Neural progenitor cell (in vitro differentiated cells): ENCODE measurements around the gene AP1G1. TPM values are rescaled to one million over a fixed set of nuclear protein-coding genes. Genes with fewer than 3 reads are reported as not detected.

Experiments
- DNase-seq: peaks from one replicate; pipeline ENCODE4 v3.0.0-alpha.2; 2016; ENCODE audit warnings: low spot score
- H2AFZ ChIP-seq: fragments of 200-600 bp; sonication (generic); replicated peaks from 2 replicates; pipeline ENCODE4 v1.6.1; 2016; ENCODE audit warnings: antibody characterized with exemption
- H3F3A ChIP-seq: fragments of 200-600 bp; sonication (generic); 2 replicates; pipeline ENCODE4 v1.6.1; 2016; ENCODE audit warnings: antibody characterized with exemption, low read depth
- H3K27ac ChIP-seq: fragments of 200-600 bp; sonication (generic); 2 replicates; pipeline ENCODE4 v1.5.1; 2016; ENCODE audit warnings: mild to moderate bottlenecking
- H3K27me3 ChIP-seq: fragments of 200-600 bp; sonication (generic); 2 replicates; pipeline ENCODE4 v1.6.1; 2016; ENCODE audit warnings: mild to moderate bottlenecking, moderate library complexity
- H3K36me3 ChIP-seq: fragments of 200-600 bp; sonication (generic); 2 replicates; pipeline ENCODE4 v1.5.1; 2016
- H3K4me1 ChIP-seq: fragments of 200-600 bp; sonication (generic); 2 replicates; pipeline ENCODE4 v1.6.1; 2016; ENCODE audit warnings: mixed run types
- H3K4me2 ChIP-seq: fragments of 200-600 bp; sonication (generic); 2 replicates; pipeline ENCODE4 v1.6.1; 2016
- H3K4me3 ChIP-seq: fragments of 200-600 bp; sonication (generic); 2 replicates; pipeline ENCODE4 v1.5.1; 2016
- H3K79me2 ChIP-seq: fragments of 200-600 bp; sonication (generic); 2 replicates; pipeline ENCODE4 v1.6.1; 2016; ENCODE audit warnings: low read depth
- H3K9ac ChIP-seq: fragments of 200-600 bp; sonication (generic); 2 replicates; pipeline ENCODE4 v1.6.1; 2016
- H3K9me3 ChIP-seq: fragments of 200-600 bp; sonication (generic); 2 replicates; pipeline ENCODE4 v1.5.1; 2016; ENCODE audit warnings: low read depth
- H4K20me1 ChIP-seq: fragments of 200-600 bp; sonication (generic); 2 replicates; pipeline ENCODE4 v1.6.1; 2016; ENCODE audit warnings: low read depth
- H3K27ac Mint-ChIP-seq: 3 replicates; pipeline ENCODE4 v1.8.0; 2021; ENCODE audit warnings: mixed read lengths
- H3K27me3 Mint-ChIP-seq: 2 replicates; pipeline ENCODE4 v1.8.0; 2022; ENCODE audit warnings: low read depth, mild to moderate bottlenecking, inconsistent platforms, moderate library complexity, mixed read lengths; ENCODE audit not compliant: insufficient read depth
- H3K36me3 Mint-ChIP-seq: 3 replicates; pipeline ENCODE4 v1.8.0; 2021; ENCODE audit warnings: mixed read lengths
- H3K4me1 Mint-ChIP-seq: 3 replicates; pipeline ENCODE4 v1.8.0; 2021; ENCODE audit warnings: mixed read lengths
- H3K4me3 Mint-ChIP-seq: 3 replicates; pipeline ENCODE4 v1.8.0; 2021; ENCODE audit warnings: mild to moderate bottlenecking, moderate library complexity, mixed read lengths
- H3K9me3 Mint-ChIP-seq: 3 replicates; pipeline ENCODE4 v1.8.0; 2020; ENCODE audit warnings: mixed read lengths
- CTCF ChIP-seq: fragments of 200-600 bp; sonication (generic); IDR thresholded peaks from 2 replicates; pipeline ENCODE4 v1.5.1; 2017; ENCODE audit warnings: antibody characterized with exemption, mild to moderate bottlenecking
- EZH2 ChIP-seq: fragments of 200-600 bp; sonication (generic); IDR thresholded peaks from 2 replicates; pipeline ENCODE4 v1.6.1; 2017; ENCODE audit warnings: antibody characterized with exemption, mild to moderate bottlenecking, moderate library complexity
- EZH2phosphoT487 ChIP-seq: fragments of 200-600 bp; sonication (generic); IDR thresholded peaks from 2 replicates; pipeline ENCODE4 v1.6.1; 2017; ENCODE audit warnings: antibody characterized with exemption
- total RNA-seq: library from RNA; depleted of rRNA; stranded (reverse); fragments of >200 nt; gene quantifications from 2 replicates; pipeline ENCODE4 v1.2.3, GENCODE V29; 2015; ENCODE audit warnings: low replicate concordance

The AP1G1 gene
- total RNA-seq, 1 donor from 2014 or later, result 72.6 TPM

- peaks cover 5% of the 10 kb centered on the region for H3K36me3 Mint-ChIP-seq
- Histone ChIP-seq H3K4me1 (no peaks in the 10 kb centered on the region), H3K79me2 (peaks cover 64% of the 10 kb centered on the region), H3K27ac (no peak overlapping the region), H3K27me3 (no peaks in the 10 kb centered on the region), H3K36me3 (peaks cover 4% of the 10 kb centered on the region), H3K9me3 (no peaks in the 10 kb centered on the region), H4K20me1 (peaks cover 15% of the 10 kb centered on the region), H2AFZ (no peak overlapping the region), H3K4me3 (no peak overlapping the region), H3K4me2 (no peak overlapping the region), H3K9ac (peak overlapping the region; percentile 6), H3F3A (no peaks in the 10 kb centered on the region)
- no peak for DNase-seq
- H3K4me1 Mint-ChIP-seq, result no peaks in the 10 kb centered on the region
- H3K27ac Mint-ChIP-seq, result no peak overlapping the region
- H3K27me3 Mint-ChIP-seq, result no peaks in the 10 kb centered on the region
- no peak for TF ChIP-seq CTCF
- no peak for TF ChIP-seq EZH2phosphoT487
- no peak for TF ChIP-seq EZH2
- H3K9me3 Mint-ChIP-seq, result no peaks in the 10 kb centered on the region
- H3K4me3 Mint-ChIP-seq, result no peak overlapping the region
Measured at GRCh38 chr16:71781741-71782140, 26.9 kb downstream of the AP1G1 start.

GRCh38 chr16:71780521-71781089 lies 28.0 kb downstream of the AP1G1 start:
- H3K27me3 Mint-ChIP-seq, result no peaks in the 10 kb centered on the region
- Histone ChIP-seq H3K4me3 (no peak overlapping the region), H3K27me3 (no peaks in the 10 kb centered on the region), H3K79me2 (peaks cover 72% of the 10 kb centered on the region), H3K27ac (no peak overlapping the region), H3K9me3 (no peaks in the 10 kb centered on the region), H3F3A (no peaks in the 10 kb centered on the region), H3K36me3 (no peaks in the 10 kb centered on the region), H3K4me1 (no peaks in the 10 kb centered on the region), H3K9ac (no peak overlapping the region), H2AFZ (no peak overlapping the region), H3K4me2 (no peak overlapping the region), H4K20me1 (peaks cover 15% of the 10 kb centered on the region)
- no peaks in the 10 kb centered on the region for H3K4me1 Mint-ChIP-seq
- H3K9me3 Mint-ChIP-seq, result no peaks in the 10 kb centered on the region
- no peak for DNase-seq
- H3K36me3 Mint-ChIP-seq, result peaks cover 5% of the 10 kb centered on the region
- H3K27ac Mint-ChIP-seq, result no peak overlapping the region
- H3K4me3 Mint-ChIP-seq, result no peak overlapping the region
- no peak for TF ChIP-seq EZH2phosphoT487
- no peak for TF ChIP-seq CTCF
- no peak for TF ChIP-seq EZH2

GRCh38 chr16:71778780-71779179 lies 29.9 kb downstream of the AP1G1 start:
- Histone ChIP-seq H3K9me3 (no peaks in the 10 kb centered on the region), H2AFZ (no peak overlapping the region), H3K27me3 (no peaks in the 10 kb centered on the region), H3K4me1 (no peaks in the 10 kb centered on the region), H3K27ac (no peak overlapping the region), H3K4me3 (no peak overlapping the region), H3F3A (no peaks in the 10 kb centered on the region), H3K9ac (no peak overlapping the region), H3K4me2 (no peak overlapping the region), H3K36me3 (no peaks in the 10 kb centered on the region), H4K20me1 (peaks cover 15% of the 10 kb centered on the region), H3K79me2 (peaks cover 61% of the 10 kb centered on the region)
- Mint-ChIP-seq H3K27ac (no peak overlapping the region), H3K9me3 (no peaks in the 10 kb centered on the region), H3K36me3 (peaks cover 11% of the 10 kb centered on the region), H3K4me3 (no peak overlapping the region), H3K27me3 (no peaks in the 10 kb centered on the region), H3K4me1 (no peaks in the 10 kb centered on the region)
- no peak for TF ChIP-seq CTCF
- TF ChIP-seq EZH2phosphoT487, result no peak
- TF ChIP-seq EZH2, result no peak
- no peak for DNase-seq
